Peyer's patch (tissue), 4 donors: Measurements from ENCODE around the gene CEP164. TPM values are rescaled to one million over a fixed set of nuclear protein-coding genes. Genes with fewer than 3 reads are reported as not detected.

Experiments used
- DNase-seq, 3 donors: peaks; one replicate each; pipeline ENCODE4 v3.0.0-alpha.2; 2017 to 2019
- H3K27ac ChIP-seq, 4 donors: fragments of 200-600 bp; sonication (generic); one replicate each; pipeline ENCODE4 v1.5.1; 2016 to 2019
- H3K27me3 ChIP-seq, 2 donors: fragments of 200-600 bp; sonication (generic); one replicate each; pipeline ENCODE4 v1.5.1; 2019
- H3K36me3 ChIP-seq, 3 donors: fragments of 200-600 bp; sonication (generic); one replicate each; pipeline ENCODE4 v1.5.1; 2016 to 2019
- H3K4me1 ChIP-seq, 4 donors: fragments of 200-600 bp; sonication (generic); one replicate each; pipeline ENCODE4 v1.5.1; 2016 to 2019
- H3K4me3 ChIP-seq, 4 donors: fragments of 200-600 bp; sonication (generic); 1 replicate in 3 of 4; 2 replicates in 1 of 4; pipeline ENCODE4 v1.5.1; 2016 to 2019; ENCODE audit warnings: mild to moderate bottlenecking in 1 of 4
- H3K9me3 ChIP-seq, 4 donors: fragments of 200-600 bp; sonication (generic); one replicate each; pipeline ENCODE4 v1.5.1; 2016 to 2019; ENCODE audit warnings: mild to moderate bottlenecking in 1 of 4
- POLR2A ChIP-seq, 2 donors: fragments of 450-650 bp; IDR thresholded peaks; one replicate each; pipeline ENCODE4 v1.5.1; 2017; ENCODE audit warnings: antibody characterized with exemption in 2 of 2, mild to moderate bottlenecking in 2 of 2, moderate library complexity in 2 of 2
- total RNA-seq, 4 donors: library from RNA; depleted of rRNA; stranded (reverse); fragments of >200 nt; gene quantifications; one replicate each; pipeline ENCODE4 v1.1.0, GENCODE V29; 2016
- TF ChIP-seq, protein P1 (sequence below), 6 experiments: fragments of 450-650 bp in 4 of 6; fragments of 200-600 bp in 2 of 6; sonication (generic) in 1 of 6; IDR thresholded peaks; one replicate each; pipeline ENCODE4 v1.5.1; 2017 to 2019; ENCODE audit warnings: antibody characterized with exemption in 6 of 6, mild to moderate bottlenecking in 3 of 6, moderate library complexity in 1 of 6

Gene CEP164
- total RNA-seq, 4 donors from 2014 or later, result 12.3 to 45.4 (median 27.2) TPM

GRCh38 chr11:117345039-117345438 lies 17.4 kb downstream of the CEP164 start:
- TF ChIP-seq, protein P1, sequence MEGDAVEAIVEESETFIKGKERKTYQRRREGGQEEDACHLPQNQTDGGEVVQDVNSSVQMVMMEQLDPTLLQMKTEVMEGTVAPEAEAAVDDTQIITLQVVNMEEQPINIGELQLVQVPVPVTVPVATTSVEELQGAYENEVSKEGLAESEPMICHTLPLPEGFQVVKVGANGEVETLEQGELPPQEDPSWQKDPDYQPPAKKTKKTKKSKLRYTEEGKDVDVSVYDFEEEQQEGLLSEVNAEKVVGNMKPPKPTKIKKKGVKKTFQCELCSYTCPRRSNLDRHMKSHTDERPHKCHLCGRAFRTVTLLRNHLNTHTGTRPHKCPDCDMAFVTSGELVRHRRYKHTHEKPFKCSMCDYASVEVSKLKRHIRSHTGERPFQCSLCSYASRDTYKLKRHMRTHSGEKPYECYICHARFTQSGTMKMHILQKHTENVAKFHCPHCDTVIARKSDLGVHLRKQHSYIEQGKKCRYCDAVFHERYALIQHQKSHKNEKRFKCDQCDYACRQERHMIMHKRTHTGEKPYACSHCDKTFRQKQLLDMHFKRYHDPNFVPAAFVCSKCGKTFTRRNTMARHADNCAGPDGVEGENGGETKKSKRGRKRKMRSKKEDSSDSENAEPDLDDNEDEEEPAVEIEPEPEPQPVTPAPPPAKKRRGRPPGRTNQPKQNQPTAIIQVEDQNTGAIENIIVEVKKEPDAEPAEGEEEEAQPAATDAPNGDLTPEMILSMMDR (IDR thresholded peaks at IDR 0.05), result no peak
- TF ChIP-seq POLR2A (IDR thresholded peaks at IDR 0.05), result no peak
- H3K9me3 ChIP-seq, result no peaks in the 10 kb centered on the region

GRCh38 chr11:117354550-117354949 lies 26.9 kb downstream of the CEP164 start:
- no peak for DNase-seq
- Histone ChIP-seq H3K4me3 (no peak overlapping the region), H3K4me1 (no peaks in the 10 kb centered on the region), H3K27ac (no peak overlapping the region), H3K36me3 (peaks cover 0 to 46% (median 0%) of the 10 kb centered on the region in 3 donors), H3K9me3 (no peaks in the 10 kb centered on the region), H3K27me3 (no peaks in the 10 kb centered on the region)
- TF ChIP-seq, protein P1 (IDR thresholded peaks at IDR 0.05), result no peak
- no peak for TF ChIP-seq POLR2A (IDR thresholded peaks at IDR 0.05)

More at GRCh38 chr11:117345039-117345438, 17.4 kb downstream of the CEP164 start:
- Histone ChIP-seq H3K27ac (no peak overlapping the region), H3K36me3 (peaks cover 0 to 50% (median 0%) of the 10 kb centered on the region in 3 donors), H3K4me1 (no peaks in the 10 kb centered on the region), H3K4me3 (no peak overlapping the region), H3K27me3 (no peaks in the 10 kb centered on the region)
- DNase-seq, result no peak

GRCh38 chr11:117356126-117356890 lies 28.7 kb downstream of the CEP164 start:
- Histone ChIP-seq H3K36me3 (peaks cover 0 to 44% (median 0%) of the 10 kb centered on the region in 3 donors), H3K27me3 (no peaks in the 10 kb centered on the region), H3K4me1 (no peaks in the 10 kb centered on the region), H3K27ac (no peak overlapping the region), H3K4me3 (no peak overlapping the region), H3K9me3 (no peaks in the 10 kb centered on the region)
- DNase-seq, result no peak
- no peak for TF ChIP-seq POLR2A (IDR thresholded peaks at IDR 0.05)
- TF ChIP-seq, protein P1 (IDR thresholded peaks at IDR 0.05), result no peak

DNA sequence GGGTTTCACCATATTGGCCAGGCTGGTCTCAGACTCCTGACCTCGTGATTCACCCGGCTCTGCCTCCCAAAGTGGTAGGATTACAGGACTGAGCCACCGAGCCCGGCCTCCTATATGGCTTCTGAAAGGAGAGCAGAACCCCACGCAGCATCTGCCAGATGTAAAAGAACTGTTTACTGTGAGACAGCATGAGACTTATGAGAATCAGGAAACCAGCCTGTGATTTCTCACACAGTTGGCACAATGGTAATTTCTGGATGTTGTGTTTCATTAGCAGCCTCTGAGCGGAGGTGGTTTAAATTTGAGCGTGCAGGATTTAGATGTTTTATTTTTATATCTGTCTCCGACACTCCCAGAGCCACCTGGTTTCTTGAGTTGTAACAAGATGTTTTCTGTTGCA lies 33.8 kb downstream of the CEP164 start:
- TF ChIP-seq, protein P1 (IDR thresholded peaks at IDR 0.05), result no peak
- TF ChIP-seq POLR2A (IDR thresholded peaks at IDR 0.05), result no peak
- no peaks in the 10 kb centered on the region for H3K27me3 ChIP-seq
- no peaks in the 10 kb centered on the region for H3K9me3 ChIP-seq
- DNase-seq, result no peak
- peaks cover 0 to 44% (median 0%) of the 10 kb centered on the region in 3 donors for H3K36me3 ChIP-seq
- no peak overlapping the region for H3K27ac ChIP-seq
- H3K4me1 ChIP-seq, result no peaks in the 10 kb centered on the region
- no peak overlapping the region for H3K4me3 ChIP-seq

GRCh38 chr11:117366248-117366647 lies 38.6 kb downstream of the CEP164 start:
- H3K27ac ChIP-seq, result no peak overlapping the region
- no peak overlapping the region for H3K4me3 ChIP-seq
- H3K27me3 ChIP-seq, result no peaks in the 10 kb centered on the region
- H3K9me3 ChIP-seq, result no peaks in the 10 kb centered on the region
- no peaks in the 10 kb centered on the region for H3K4me1 ChIP-seq
- TF ChIP-seq POLR2A (IDR thresholded peaks at IDR 0.05), result no peak
- TF ChIP-seq, protein P1 (IDR thresholded peaks at IDR 0.05), result no peak
- H3K36me3 ChIP-seq, result peaks cover 0 to 50% (median 0%) of the 10 kb centered on the region in 3 donors
- DNase-seq, result no peak
